HepG2 (cell line): ENCODE data around the gene CD68. TPM values are rescaled to one million over a fixed set of nuclear protein-coding genes. Genes with fewer than 3 reads are reported as not detected.

Experiments
- ATM ChIP-seq: fragments of 450-650 bp; IDR thresholded peaks from 2 replicates; pipeline ENCODE4 v1.7.1; 2017; ENCODE audit warnings: mild to moderate bottlenecking, borderline replicate concordance
- CENPX ChIP-seq: sonication (generic); formaldehyde crosslinking; IDR thresholded peaks from 2 replicates; pipeline ENCODE4 v1.9.0; 2021; ENCODE audit warnings: mild to moderate bottlenecking, missing genetic modification reagents, moderate library complexity
- DPF2 ChIP-seq: sonication (generic); formaldehyde crosslinking; IDR thresholded peaks from 2 replicates; pipeline ENCODE4 v1.4.0; 2020; ENCODE audit warnings: mild to moderate bottlenecking, low read depth, missing genetic modification reagents, borderline replicate concordance
- EP300 ChIP-seq, 3 experiments: sonication (generic) in 1 of 3; formaldehyde crosslinking in 1 of 3; IDR thresholded peaks; 2 replicates each; pipeline versions ENCODE4 v1.5.1 to v1.6.1; 2011 to 2020; ENCODE audit warnings: low read depth in 2 of 3, low read length in 2 of 3, borderline replicate concordance in 1 of 3, improper control_type of control experiment in 1 of 3, mild to moderate bottlenecking in 1 of 3, missing genetic modification reagents in 1 of 3, moderate library complexity in 1 of 3
- ERF ChIP-seq: IDR thresholded peaks from 2 replicates; pipeline ENCODE4 v1.6.1; 2018; ENCODE audit warnings: missing biosample characterization, missing genetic modification reagents
- KDM6A ChIP-seq: IDR thresholded peaks from 2 replicates; pipeline ENCODE4 v1.6.1; 2016; ENCODE audit warnings: low read depth
- MAFK ChIP-seq, 2 experiments: IDR thresholded peaks in 1 of 2; conservative IDR thresholded peaks in 1 of 2; 2 replicates each; pipeline ENCODE4 v1.6.1; 2011; ENCODE audit warnings: improper control_type of control experiment in 2 of 2, low read length in 2 of 2
- NFYB ChIP-seq: sonication (generic); formaldehyde crosslinking; IDR thresholded peaks from 2 replicates; pipeline ENCODE4 v1.4.0; 2020; ENCODE audit warnings: missing genetic modification reagents
- RFX5 ChIP-seq: IDR thresholded peaks from 2 replicates; pipeline ENCODE4 v1.6.1; 2011; ENCODE audit warnings: low read depth, low read length, improper control_type of control experiment
- TEAD2 ChIP-seq: sonication (generic); formaldehyde crosslinking; IDR thresholded peaks from 2 replicates; pipeline ENCODE4 v1.9.0; 2021; ENCODE audit warnings: missing genetic modification reagents
- ZFX ChIP-seq: sonication (generic); formaldehyde crosslinking; IDR thresholded peaks from 2 replicates; pipeline ENCODE4 v1.4.0; 2020; ENCODE audit warnings: mild to moderate bottlenecking, low read depth, missing genetic modification reagents, moderate library complexity
- ZFY ChIP-seq: sonication (generic); formaldehyde crosslinking; IDR thresholded peaks from 2 replicates; pipeline ENCODE4 v1.4.0; 2020; ENCODE audit warnings: missing genetic modification reagents
- ZNF354B ChIP-seq: sonication (generic); formaldehyde crosslinking; IDR thresholded peaks from 2 replicates; pipeline ENCODE4 v1.8.0; 2022; ENCODE audit warnings: mild to moderate bottlenecking, missing genetic modification reagents
- ZNF562 ChIP-seq: sonication (generic); formaldehyde crosslinking; IDR thresholded peaks from 2 replicates; pipeline ENCODE4 v1.8.0; 2022; ENCODE audit warnings: missing genetic modification reagents, borderline replicate concordance
- polyA plus RNA-seq, 8 experiments: library from polyadenylated mRNA; depleted of rRNA in 3 of 8; stranded (reverse) in 7 of 8; unstranded in 1 of 8; fragments of >200 nt; fragmentation: Illumina TruSeq in 4 of 8; extraction: Trizol in 4 of 8; gene quantifications; 2 replicates each; pipeline versions ENCODE4 v1.2.1 to v1.2.3, GENCODE V29; 2011 to 2016; ENCODE audit warnings: low read depth in 4 of 8, missing spikeins in 1 of 8, mixed read lengths in 1 of 8; ENCODE audit not compliant: insufficient read depth in 1 of 8
- total RNA-seq, 5 experiments: library from RNA; depleted of rRNA; stranded (reverse); fragments of >200 nt; fragmentation: Illumina TruSeq; extraction: Trizol; gene quantifications; 2 replicates each; pipeline ENCODE4 v1.2.3, GENCODE V29; 2016; ENCODE audit warnings: low read depth in 1 of 5
- TF ChIP-seq, protein P1 (sequence below): sonication (generic); formaldehyde crosslinking; IDR thresholded peaks from 2 replicates; pipeline ENCODE4 v1.4.0; 2020; ENCODE audit warnings: mild to moderate bottlenecking, missing genetic modification reagents, borderline replicate concordance
- TF ChIP-seq, protein P2 (sequence below): IDR thresholded peaks from 2 replicates; pipeline ENCODE4 v1.6.1; 2016; ENCODE audit warnings: mild to moderate bottlenecking
- TF ChIP-seq, protein P3 (sequence below): sonication (generic); formaldehyde crosslinking; IDR thresholded peaks from 2 replicates; pipeline ENCODE4 v1.5.0; 2020; ENCODE audit warnings: mild to moderate bottlenecking, missing genetic modification reagents, borderline replicate concordance
- TF ChIP-seq, protein P4 (sequence below), 2 experiments: sonication (generic) in 1 of 2; formaldehyde crosslinking in 1 of 2; IDR thresholded peaks; 2 replicates each; pipeline versions ENCODE4 v1.5.1 to v1.6.1; 2011 to 2020; ENCODE audit warnings: borderline replicate concordance in 1 of 2, low read depth in 1 of 2, low read length in 1 of 2, mild to moderate bottlenecking in 1 of 2, missing genetic modification reagents in 1 of 2, moderate library complexity in 1 of 2

Gene CD68
- total and polyA plus RNA-seq, 2 of the 13 experiments (the other 11 are each of a cell fraction or from before 2014, with no cell fraction given), result 10.3 to 104 TPM

DNA sequence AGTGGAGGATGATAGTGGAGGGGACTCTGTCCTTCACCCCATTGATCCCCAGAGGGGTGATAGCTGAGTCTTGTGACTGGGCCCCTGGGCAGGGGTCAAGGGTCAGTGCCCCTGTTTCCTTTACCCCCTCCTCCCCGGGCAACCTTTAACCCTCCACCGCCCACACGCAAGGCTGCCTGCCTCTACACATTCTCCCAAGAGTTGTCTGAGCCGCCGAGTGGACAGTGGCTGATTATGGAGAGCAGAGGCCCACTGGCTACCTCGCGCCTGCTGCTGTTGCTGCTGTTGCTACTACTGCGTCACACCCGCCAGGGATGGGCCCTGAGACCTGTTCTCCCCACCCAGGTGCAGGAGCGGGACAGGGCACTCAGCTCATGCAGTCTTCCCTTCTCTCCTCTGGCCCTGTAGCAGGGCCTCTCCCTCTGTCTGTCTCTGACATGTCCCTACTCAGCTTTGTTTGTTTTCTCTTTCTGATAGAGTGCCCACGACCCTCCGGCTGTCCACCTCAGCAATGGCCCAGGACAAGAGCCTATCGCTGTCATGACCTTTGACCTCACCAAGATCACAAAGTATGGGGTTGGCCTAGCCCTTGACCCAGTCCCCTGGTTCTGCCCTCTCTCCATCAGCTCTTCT lies 50.6 kb downstream of the CD68 start, which contains the start of gene SHBG (continued):
- TF ChIP-seq, protein P1, sequence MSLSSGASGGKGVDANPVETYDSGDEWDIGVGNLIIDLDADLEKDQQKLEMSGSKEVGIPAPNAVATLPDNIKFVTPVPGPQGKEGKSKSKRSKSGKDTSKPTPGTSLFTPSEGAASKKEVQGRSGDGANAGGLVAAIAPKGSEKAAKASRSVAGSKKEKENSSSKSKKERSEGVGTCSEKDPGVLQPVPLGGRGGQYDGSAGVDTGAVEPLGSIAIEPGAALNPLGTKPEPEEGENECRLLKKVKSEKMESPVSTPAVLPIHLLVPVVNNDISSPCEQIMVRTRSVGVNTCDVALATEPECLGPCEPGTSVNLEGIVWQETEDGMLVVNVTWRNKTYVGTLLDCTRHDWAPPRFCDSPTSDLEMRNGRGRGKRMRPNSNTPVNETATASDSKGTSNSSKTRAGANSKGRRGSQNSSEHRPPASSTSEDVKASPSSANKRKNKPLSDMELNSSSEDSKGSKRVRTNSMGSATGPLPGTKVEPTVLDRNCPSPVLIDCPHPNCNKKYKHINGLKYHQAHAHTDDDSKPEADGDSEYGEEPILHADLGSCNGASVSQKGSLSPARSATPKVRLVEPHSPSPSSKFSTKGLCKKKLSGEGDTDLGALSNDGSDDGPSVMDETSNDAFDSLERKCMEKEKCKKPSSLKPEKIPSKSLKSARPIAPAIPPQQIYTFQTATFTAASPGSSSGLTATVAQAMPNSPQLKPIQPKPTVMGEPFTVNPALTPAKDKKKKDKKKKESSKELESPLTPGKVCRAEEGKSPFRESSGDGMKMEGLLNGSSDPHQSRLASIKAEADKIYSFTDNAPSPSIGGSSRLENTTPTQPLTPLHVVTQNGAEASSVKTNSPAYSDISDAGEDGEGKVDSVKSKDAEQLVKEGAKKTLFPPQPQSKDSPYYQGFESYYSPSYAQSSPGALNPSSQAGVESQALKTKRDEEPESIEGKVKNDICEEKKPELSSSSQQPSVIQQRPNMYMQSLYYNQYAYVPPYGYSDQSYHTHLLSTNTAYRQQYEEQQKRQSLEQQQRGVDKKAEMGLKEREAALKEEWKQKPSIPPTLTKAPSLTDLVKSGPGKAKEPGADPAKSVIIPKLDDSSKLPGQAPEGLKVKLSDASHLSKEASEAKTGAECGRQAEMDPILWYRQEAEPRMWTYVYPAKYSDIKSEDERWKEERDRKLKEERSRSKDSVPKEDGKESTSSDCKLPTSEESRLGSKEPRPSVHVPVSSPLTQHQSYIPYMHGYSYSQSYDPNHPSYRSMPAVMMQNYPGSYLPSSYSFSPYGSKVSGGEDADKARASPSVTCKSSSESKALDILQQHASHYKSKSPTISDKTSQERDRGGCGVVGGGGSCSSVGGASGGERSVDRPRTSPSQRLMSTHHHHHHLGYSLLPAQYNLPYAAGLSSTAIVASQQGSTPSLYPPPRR (CRISPR knock-in tag), result peak; percentile 25; the same call in 1 of the 2 replicates
- TF ChIP-seq ZFX (CRISPR knock-in tag), result peak; percentile 50; the same call in 1 of the 2 replicates
- TF ChIP-seq, protein P2, sequence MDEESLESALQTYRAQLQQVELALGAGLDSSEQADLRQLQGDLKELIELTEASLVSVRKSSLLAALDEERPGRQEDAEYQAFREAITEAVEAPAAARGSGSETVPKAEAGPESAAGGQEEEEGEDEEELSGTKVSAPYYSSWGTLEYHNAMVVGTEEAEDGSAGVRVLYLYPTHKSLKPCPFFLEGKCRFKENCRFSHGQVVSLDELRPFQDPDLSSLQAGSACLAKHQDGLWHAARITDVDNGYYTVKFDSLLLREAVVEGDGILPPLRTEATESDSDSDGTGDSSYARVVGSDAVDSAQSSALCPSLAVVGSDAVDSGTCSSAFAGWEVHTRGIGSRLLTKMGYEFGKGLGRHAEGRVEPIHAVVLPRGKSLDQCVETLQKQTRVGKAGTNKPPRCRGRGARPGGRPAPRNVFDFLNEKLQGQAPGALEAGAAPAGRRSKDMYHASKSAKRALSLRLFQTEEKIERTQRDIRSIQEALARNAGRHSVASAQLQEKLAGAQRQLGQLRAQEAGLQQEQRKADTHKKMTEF (CRISPR knock-in tag), result peak; percentile 67
- TF ChIP-seq ZNF354B, result no peak
- TF ChIP-seq RFX5, result no peak
- no peak for TF ChIP-seq CENPX
- no peak for TF ChIP-seq MAFK (conservative IDR thresholded peaks at IDR 0.05 in 1 of 2, IDR thresholded peaks at IDR 0.05 in 1 of 2; ENCODE audit: low read length in 2 of 2)
- TF ChIP-seq ZNF562 (CRISPR knock-in tag), result no peak
- peak; percentile 55; the same call in 1 of the 2 replicates for TF ChIP-seq ZFY (CRISPR knock-in tag)
- TF ChIP-seq NFYB (CRISPR knock-in tag), result no peak
- TF ChIP-seq, protein P3, sequence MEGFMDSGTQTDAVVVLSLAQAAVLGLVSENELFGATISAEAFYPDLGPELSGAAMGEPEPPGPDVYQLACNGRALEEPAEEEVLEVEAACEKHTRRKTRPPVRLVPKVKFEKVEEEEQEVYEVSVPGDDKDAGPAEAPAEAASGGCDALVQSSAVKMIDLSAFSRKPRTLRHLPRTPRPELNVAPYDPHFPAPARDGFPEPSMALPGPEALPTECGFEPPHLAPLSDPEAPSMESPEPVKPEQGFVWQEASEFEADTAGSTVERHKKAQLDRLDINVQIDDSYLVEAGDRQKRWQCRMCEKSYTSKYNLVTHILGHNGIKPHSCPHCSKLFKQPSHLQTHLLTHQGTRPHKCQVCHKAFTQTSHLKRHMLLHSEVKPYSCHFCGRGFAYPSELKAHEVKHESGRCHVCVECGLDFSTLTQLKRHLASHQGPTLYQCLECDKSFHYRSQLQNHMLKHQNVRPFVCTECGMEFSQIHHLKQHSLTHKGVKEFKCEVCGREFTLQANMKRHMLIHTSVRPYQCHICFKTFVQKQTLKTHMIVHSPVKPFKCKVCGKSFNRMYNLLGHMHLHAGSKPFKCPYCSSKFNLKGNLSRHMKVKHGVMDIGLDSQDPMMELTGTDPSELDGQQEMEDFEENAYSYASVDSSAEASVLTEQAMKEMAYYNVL (CRISPR knock-in tag), result no peak
- TF ChIP-seq, protein P4, sequence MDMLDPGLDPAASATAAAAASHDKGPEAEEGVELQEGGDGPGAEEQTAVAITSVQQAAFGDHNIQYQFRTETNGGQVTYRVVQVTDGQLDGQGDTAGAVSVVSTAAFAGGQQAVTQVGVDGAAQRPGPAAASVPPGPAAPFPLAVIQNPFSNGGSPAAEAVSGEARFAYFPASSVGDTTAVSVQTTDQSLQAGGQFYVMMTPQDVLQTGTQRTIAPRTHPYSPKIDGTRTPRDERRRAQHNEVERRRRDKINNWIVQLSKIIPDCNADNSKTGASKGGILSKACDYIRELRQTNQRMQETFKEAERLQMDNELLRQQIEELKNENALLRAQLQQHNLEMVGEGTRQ (IDR thresholded peaks at IDR 0.05; ENCODE audit: low read depth, low read length), result no peak
- TF ChIP-seq, protein P4 (CRISPR knock-in tag; IDR thresholded peaks at IDR 0.05; ENCODE audit: borderline replicate concordance), result no peak
- TF ChIP-seq ERF (CRISPR knock-in tag), result peak; percentile 20; the same call in 1 of the 2 replicates
- TF ChIP-seq EP300 (IDR thresholded peaks at IDR 0.05; ENCODE audit: low read depth in 2 of 2, low read length in 2 of 2), result peak in 1 of 2 experiments; percentile 63; a peak in 2 of 4 replicates
- TF ChIP-seq EP300 (CRISPR knock-in tag; IDR thresholded peaks at IDR 0.05; ENCODE audit: borderline replicate concordance), result no peak
- TF ChIP-seq TEAD2, result no peak
- TF ChIP-seq DPF2 (CRISPR knock-in tag), result peak; percentile 37; the same call in 1 of the 2 replicates
- no peak for TF ChIP-seq ATM
- 0 out of 2 replicates have a peak, but pooled peaks have one; percentile 57 for TF ChIP-seq KDM6A (CRISPR knock-in tag)
